Ovary (tissue), 3 donors: ENCODE results near the gene OR6V1.

Experiments used
- POLR2A ChIP-seq: fragments of 450-650 bp; IDR thresholded peaks from one replicate; pipeline ENCODE4 v1.6.1; 2017; ENCODE audit warnings: antibody characterized with exemption, mild to moderate bottlenecking, moderate library complexity
- TF ChIP-seq, protein P1 (sequence below), 3 donors: fragments of 450-650 bp in 2 of 3; fragments of 200-600 bp in 1 of 3; IDR thresholded peaks; one replicate each; pipeline versions ENCODE4 v1.5.1 to v1.8.0; 2016 to 2022; ENCODE audit warnings: antibody characterized with exemption in 3 of 3, mild to moderate bottlenecking in 1 of 3
- donor health status: DM: no; HTN: no; CAD: no.

DNA sequence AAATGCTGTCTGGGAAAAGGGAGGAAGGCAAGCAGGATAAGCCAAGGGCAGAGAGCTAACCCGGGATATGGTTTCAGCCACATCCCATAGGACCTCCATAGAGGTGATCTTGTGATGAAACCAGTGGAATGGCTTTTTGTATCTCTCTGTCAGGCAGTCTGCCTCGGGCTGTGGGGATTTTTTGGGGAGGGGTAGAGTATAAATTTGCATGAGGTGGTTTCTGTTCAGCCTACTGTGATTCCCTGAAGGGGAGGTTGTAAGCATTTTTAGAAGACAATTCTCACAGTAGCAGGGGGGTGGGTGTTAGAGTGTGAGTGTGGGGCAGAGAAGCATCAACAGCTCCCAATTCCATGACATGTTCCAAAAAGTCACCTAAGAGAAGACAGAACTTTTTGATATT, 37.1 kb upstream of the OR6V1 start:
- TF ChIP-seq, protein P1, sequence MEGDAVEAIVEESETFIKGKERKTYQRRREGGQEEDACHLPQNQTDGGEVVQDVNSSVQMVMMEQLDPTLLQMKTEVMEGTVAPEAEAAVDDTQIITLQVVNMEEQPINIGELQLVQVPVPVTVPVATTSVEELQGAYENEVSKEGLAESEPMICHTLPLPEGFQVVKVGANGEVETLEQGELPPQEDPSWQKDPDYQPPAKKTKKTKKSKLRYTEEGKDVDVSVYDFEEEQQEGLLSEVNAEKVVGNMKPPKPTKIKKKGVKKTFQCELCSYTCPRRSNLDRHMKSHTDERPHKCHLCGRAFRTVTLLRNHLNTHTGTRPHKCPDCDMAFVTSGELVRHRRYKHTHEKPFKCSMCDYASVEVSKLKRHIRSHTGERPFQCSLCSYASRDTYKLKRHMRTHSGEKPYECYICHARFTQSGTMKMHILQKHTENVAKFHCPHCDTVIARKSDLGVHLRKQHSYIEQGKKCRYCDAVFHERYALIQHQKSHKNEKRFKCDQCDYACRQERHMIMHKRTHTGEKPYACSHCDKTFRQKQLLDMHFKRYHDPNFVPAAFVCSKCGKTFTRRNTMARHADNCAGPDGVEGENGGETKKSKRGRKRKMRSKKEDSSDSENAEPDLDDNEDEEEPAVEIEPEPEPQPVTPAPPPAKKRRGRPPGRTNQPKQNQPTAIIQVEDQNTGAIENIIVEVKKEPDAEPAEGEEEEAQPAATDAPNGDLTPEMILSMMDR (IDR thresholded peaks at IDR 0.05), result no peak
- no peak for TF ChIP-seq POLR2A
